ENCODE measurements around the gene TSPOAP1.

TSPOAP1 gene

DNA sequence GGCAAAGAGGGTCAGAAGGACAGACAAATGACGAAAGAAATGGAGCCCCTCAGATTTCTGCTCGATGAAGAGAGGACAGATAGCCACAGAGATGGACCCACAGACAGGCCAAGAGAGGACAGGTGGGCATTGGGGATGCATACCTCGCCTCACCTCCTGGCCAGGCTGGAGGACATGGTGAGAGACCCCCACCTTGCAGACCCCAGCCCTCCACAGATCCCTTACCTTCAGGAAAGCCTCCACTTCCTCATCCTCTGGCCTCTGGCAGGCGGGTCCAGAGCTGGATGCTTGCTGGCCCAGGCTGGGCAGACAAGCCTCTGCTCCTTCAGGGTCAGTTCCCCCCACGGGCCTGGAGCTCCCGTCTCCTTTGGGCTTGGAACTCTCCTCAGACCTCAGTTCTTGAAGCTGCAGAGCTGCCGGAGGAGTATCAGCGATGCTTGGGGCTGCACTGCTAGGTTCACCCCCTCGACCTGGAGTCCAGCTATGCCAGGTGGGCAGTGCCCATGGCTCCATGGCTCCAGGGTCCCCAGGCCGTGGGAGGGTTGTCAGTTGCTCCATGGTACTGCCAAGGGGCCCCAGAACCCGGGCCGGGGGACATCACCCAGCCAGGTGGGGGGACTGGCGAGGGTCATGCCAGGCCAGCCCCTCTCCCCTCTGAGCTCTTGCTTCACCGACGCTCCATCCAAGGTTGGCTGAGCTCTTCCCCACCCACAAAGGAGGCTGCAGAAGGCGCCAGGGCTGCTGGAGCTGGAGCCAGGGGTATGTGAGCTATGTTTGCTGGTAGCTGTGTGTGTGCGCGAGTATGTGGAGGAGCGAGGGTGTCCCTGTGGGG is 1.0 kb downstream of the TSPOAP1 start:
- peak; percentile 35 for DNase-seq

DNA sequence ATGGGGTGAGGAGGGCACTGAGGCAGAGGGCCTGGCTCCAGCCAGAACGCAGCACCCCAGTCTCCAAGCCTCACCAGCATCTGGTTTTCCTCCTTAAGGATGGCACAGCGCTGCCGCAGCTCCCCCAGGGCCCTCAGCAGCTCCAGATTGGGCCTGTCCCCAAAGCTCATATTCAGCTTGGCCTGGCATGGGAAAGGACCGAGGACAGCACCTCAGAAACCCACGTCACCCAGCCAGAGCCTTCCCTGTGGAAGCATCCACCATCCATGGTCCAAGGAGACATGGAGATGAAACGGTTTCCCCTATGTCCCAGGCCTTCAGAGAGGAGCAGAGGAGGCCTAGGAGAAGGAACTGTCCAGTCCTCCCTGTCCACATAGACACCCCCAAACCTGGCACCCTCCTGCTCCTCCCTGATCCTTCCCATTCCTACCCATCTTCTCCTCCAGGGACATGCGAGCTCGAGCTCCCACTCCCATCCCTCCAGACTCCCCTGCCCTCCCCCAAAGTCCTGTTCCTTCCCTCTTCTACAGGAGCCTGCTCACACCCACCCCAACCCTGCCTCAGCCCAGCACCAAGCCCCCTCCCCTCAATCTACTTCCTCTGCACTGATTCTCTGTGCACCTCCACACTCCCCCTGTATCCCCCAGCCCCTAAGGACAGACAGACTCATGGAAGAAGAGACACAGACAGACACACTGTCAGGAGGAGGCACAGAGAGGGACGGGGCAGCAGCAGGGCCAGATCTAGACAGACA is 1.8 kb downstream of the TSPOAP1 start:
- no peak for DNase-seq

DNA sequence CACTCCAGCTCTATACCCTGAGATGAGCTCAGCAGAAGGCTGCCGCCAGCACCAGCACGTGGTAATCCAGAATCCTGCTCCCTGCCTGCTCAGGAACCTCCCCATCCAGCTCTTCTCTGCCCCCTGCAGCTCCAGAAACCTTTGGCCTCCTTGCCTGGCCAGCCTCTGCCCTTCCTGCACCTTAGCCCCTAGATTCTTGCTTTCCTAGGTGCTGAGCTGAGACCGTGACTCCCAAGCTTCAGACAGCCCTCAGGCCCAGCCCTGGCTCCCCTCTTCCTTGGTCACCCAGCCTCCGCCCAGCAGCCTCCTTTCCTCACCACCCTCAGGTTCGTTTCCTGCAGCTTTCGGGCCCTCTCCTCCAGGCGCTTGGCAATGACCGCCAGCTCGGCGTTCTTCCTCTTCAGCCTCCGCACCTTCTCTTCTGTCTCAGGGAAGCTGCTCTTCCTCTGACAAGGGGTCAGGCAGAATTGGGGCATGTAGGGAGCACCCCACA is 2.6 kb downstream of the TSPOAP1 start:
- DNase-seq, result no peak

GRCh38 chr17:58325289-58325726 is 3.3 kb downstream of the TSPOAP1 start:
- DNase-seq, result no peak

GRCh38 chr17:58324409-58325288 is 3.9 kb downstream of the TSPOAP1 start:
- DNase-seq, result peak; percentile 49

DNA sequence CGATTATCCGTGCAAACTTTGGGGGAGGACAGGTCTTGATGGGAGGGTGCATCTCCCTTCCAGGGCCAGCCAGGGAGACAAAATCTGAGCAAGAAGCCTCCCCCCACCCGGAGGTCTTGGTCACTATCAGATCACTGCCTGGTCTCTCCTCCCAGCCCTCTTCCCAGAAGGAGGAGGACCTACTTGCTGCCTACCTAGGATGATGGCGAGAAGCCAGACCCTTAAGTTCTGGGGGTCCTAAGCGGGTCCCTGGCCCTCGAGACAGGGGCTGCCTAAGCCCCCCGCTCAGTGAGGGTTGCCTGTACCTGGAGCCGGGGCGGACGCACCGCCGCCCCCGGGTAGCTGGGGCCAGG is 4.6 kb downstream of the TSPOAP1 start:
- no peak for DNase-seq

- DNase-seq, result no peak
Measured at GRCh38 chr17:58323366-58324055, 5.1 kb downstream of the TSPOAP1 start.

DNA sequence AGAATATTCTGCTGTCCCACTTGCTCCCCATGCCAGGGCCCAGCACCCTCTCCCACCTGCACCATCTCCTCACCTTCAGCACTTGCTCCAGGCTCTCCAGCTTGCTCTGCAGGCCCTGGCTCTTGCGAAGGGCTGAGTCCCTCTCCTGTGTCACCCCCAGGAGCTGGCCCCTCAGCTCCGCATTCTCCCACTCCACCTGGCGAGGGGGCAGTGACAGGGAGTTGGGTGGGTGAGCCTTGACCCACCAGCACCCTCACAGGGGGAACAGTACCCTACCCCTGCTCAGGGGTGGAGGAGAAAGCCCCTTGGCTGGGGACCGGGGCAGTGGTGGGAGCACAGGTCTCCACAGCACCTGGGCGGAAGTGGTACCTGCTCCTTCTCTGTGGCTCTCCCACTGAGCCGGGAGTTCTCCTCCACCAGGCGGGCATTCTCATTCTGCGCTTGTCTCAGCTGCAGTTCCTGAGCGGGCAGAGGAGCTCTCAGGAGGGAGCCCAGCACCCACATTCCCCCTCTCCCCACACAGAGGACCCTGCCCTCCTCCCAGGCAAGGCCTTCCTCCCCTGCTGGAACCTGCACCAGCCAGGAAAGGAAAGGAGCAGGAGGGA is 5.9 kb downstream of the TSPOAP1 start:
- no peak for DNase-seq

GRCh38 chr17:58321571-58322525 is 6.7 kb downstream of the TSPOAP1 start:
- no peak for DNase-seq

- DNase-seq, result no peak
Measured at GRCh38 chr17:58320570-58321323, 7.8 kb downstream of the TSPOAP1 start.

DNA sequence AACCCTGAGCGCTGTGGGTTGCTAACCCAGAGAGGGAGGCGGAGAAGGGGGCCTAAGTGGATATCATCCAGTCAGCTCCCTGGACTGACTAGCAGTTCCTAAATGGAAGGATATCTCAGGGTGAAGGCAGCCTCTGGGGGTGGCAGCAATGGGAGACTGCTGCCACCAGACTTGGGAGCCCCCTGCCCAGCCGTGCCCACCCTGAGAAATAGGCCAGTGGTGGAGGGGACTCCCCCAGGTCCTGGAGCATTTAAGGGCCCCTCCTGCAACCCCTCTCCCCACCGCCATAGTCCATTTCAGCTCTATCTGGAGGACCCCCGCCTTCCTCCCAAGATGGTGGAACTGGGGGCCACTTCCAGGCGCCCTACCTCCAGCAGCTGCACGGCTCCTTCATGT is 8.4 kb downstream of the TSPOAP1 start:
- no peak for DNase-seq

DNA sequence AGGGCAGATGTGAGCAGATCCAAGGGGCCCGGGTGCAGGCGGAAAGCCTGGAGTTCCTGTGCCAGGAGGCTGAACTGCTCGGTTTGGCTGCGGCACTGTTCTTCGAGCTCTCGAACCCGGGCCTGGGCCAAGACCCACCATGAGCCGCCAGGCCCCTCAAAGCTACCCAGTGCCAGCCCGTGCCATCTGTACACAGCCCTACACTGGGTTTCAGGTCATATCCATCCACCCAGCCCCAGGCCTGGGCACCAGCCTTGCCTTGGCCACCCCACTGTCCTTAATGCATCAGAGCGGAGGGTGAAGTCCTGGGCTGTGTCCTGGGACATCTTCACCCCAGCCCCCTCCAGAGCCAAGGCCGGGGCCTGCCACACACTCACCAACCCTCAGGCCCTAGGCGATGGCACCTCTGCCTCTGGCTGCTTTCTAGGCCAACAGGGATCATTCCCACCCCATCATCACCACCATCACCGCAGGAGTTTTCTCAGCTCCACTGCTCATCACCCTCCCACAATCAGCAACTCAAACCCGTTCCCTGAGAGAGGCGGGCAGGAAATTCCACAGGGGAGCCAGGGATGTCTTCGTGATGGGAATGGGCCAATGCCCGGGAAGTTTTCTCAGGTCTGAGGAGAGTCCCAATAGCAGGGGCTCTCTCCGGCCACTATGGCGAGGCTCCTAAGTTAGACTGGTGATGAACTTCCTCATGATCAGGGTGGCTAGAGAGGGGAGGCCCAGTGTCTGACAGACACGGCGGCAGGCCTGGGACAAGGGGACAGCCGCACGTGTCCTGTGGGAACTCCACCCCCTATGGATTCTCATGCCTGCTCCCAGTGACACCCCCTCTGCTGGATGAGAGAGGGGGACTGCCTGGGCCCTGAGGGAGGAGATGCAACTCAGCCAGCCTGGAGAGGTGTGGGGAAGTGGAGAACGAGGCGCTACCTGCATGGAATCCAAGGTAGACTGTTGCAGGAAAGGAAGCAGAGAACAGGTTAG is 9.1 kb downstream of the TSPOAP1 start:
- no peak for DNase-seq

- no peak for DNase-seq
Measured at GRCh38 chr17:58318627-58319172, 9.9 kb downstream of the TSPOAP1 start.

- DNase-seq, result no peak
Measured at GRCh38 chr17:58318065-58318481, 10.5 kb downstream of the TSPOAP1 start.

DNA sequence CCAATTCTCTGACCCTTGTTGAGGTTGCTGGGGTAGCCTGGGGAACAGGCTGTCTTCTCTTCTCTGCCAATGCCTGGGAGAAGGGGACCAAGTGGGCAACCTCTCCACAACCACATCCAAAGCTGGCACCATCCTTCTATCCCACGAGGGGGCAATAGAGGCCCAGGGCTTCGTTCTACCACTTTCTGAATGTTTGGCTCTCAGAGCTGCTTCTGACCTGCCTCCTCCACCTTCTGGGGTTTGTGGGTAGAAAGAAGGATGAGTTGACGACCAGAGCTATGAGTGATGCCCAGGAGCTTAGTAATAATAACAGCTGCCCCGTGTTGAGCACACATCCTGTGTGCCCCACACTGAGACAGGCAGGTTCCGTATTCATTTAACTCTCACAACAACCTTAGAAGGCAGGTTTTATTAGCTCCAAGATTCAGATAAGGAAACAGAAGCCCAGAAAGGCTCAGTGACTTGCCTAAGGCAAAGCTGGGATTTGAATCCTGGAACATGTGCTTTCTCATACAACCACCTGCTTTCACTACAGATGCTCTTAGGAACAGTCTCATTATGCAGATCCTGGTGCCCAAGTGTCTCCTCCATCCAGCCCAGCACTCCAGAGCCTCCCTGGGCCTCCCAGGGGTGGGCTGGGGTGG is 11.1 kb downstream of the TSPOAP1 start:
- peak; percentile 74 for DNase-seq

GRCh38 chr17:58316260-58316960 is 12.2 kb downstream of the TSPOAP1 start:
- DNase-seq, result no peak

DNA sequence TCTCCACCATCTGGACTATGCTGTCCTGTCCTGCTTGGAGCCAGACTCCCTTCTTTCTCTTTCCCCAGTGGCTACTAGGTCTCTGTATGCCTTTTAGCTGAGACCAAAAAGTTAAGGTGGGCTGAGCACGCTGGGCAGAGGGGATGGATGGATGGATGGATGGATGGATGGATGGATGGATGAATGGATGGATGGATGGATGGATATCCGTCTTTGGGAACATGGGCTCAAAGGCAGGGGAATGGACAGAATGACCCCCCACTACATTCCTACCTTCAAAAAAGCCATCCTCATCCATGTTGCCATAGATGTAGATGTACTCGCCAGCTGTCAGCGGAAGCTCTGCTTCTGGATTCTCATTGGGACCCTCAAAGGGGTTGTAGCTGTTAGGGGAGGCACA is 12.8 kb downstream of the TSPOAP1 start:
- no peak for DNase-seq
